Rectal smooth muscle tissue (tissue), 1 donor: Measurements from ENCODE around the gene GABRA4.

Experiments used
- H3K27ac ChIP-seq: one replicate; pipeline ENCODE4 v1.7.0; 2013; ENCODE audit warnings: low read depth, low read length, inconsistent platforms
- H3K27me3 ChIP-seq: one replicate; pipeline ENCODE4 v1.7.0; 2013; ENCODE audit warnings: low read length; ENCODE audit not compliant: control insufficient read depth, insufficient read depth
- H3K36me3 ChIP-seq: one replicate; pipeline ENCODE4 v1.7.0; 2013; ENCODE audit warnings: low read length; ENCODE audit not compliant: control insufficient read depth, insufficient read depth
- H3K4me1 ChIP-seq: one replicate; pipeline ENCODE4 v1.7.0; 2013; ENCODE audit warnings: low read length; ENCODE audit not compliant: control insufficient read depth, insufficient read depth
- H3K4me3 ChIP-seq: one replicate; pipeline ENCODE4 v1.7.0; 2013; ENCODE audit warnings: low read length
- H3K9ac ChIP-seq: one replicate; pipeline ENCODE4 v1.7.0; 2013; ENCODE audit warnings: low read length

Gene GABRA4

DNA sequence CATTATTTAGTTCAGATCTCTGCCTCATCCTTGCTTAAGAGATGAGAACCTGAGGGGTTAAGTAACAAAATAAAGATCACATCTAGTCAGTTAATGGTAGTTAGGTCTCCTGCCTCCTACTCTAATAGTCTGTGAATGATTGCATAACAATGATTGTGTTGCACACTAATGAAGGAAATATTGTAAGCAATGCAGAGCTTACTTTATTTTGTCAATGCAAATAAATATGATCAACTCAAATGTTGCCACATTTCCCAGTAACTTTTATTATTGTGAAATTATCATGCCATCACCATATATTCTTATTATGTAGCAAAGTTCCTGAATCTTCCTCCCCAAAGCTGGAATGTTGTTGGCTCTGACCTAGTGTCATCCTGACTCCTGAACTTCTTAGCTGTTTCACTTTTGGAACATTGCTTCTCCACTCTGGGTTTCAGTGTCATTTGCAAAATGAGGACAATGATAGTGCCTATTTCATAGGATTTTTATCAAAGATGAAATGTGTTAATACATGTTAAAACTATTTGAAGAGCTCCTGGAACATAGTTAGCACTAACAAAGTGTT, 17.0 kb upstream of the GABRA4 start:
- Histone ChIP-seq H3K36me3 (no peaks in the 10 kb centered on the region), H3K27ac (no peak overlapping the region), H3K4me3 (no peak overlapping the region), H3K27me3 (no peaks in the 10 kb centered on the region), H3K9ac (no peak overlapping the region), H3K4me1 (no peaks in the 10 kb centered on the region)

DNA sequence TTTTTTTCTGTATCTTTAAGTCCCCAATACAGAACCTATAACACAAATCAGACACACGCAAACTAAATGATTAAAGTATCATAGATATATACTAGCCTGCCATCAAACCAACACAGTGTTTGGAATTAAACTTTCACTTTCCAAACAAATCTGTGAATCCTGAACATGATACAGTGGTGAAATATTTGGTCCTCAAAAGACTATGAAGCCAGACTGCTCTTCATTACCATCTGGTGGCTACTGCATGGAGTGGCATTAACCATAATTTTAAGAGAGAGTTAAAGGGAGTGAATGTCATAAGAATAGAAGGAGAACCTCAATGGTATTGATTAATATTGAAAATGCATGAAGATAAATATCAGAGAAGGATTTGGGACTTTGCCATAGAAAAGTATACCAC, 9.2 kb upstream of the GABRA4 start:
- Histone ChIP-seq H3K36me3 (no peaks in the 10 kb centered on the region), H3K27ac (no peak overlapping the region), H3K4me1 (no peaks in the 10 kb centered on the region), H3K4me3 (no peak overlapping the region), H3K27me3 (no peaks in the 10 kb centered on the region), H3K9ac (no peak overlapping the region)

DNA sequence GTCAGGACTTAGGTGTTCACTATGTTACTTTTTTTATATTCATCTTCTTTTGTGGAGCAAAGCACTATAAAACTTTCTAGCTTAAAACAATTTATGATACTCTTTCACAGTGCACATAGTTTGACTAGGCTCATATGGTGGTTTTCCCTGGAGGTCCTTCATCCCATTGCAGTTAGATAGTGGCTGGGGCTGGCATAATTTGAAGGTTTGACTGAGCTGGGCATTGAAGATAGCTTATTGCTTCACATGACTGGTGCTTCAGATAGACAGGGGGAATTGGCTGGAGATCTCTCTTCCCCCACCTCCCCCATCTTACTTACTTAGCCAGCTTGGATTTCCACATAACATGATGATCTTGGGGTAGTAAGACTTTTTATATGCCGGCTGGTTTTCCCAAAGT, 7.0 kb upstream of the GABRA4 start:
- no peak overlapping the region for H3K9ac ChIP-seq
- no peaks in the 10 kb centered on the region for H3K36me3 ChIP-seq
- no peak overlapping the region for H3K4me3 ChIP-seq
- H3K4me1 ChIP-seq: no peaks in the 10 kb centered on the region
- H3K27me3 ChIP-seq: no peaks in the 10 kb centered on the region
- H3K27ac ChIP-seq: no peak overlapping the region

DNA sequence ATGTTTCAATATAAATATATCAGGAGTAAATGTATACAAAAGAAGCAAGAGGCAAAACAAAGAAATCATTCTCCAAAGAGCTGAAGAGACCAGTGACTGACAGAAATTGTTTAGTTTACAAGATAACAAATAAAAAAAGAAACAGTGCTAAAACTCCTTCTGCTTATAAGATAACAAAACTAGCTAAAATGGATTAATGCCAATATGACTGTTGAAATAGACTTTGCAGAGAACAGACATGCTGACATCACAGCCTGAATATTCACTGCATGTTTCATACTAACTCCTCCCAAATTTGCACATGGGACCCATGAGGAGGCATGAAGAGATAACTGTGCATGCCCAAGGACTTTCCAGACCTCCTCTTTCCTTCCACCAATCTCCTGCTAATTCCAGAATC, 6.2 kb upstream of the GABRA4 start:
- Histone ChIP-seq H3K36me3 (no peaks in the 10 kb centered on the region), H3K4me1 (no peaks in the 10 kb centered on the region), H3K9ac (no peak overlapping the region), H3K4me3 (no peak overlapping the region), H3K27me3 (no peaks in the 10 kb centered on the region), H3K27ac (no peak overlapping the region)

DNA sequence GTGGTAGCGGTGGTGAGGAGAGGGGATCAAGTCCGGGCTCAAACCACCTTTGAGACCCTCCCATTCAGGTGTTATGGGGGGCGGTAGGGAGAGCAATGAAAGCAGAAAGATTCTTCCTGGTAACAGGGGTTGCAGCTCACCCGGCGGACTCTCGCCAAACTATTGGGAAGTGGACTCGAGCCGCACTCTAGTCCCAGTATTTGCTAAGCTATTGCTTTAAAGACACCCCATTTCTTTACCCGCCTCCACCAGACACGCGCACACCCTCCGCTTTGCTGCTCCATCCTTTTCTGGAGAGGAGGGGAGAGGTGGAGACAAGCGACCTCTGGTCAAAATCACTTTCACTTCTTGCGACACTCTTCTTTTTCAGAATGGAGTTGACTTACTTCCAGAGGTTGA, 625 bp upstream of the GABRA4 start:
- H3K4me1 ChIP-seq: no peaks in the 10 kb centered on the region
- H3K27ac ChIP-seq: no peak overlapping the region
- no peak overlapping the region for H3K9ac ChIP-seq
- H3K36me3 ChIP-seq: no peaks in the 10 kb centered on the region
- peak overlapping the region; percentile 44 for H3K4me3 ChIP-seq
- no peaks in the 10 kb centered on the region for H3K27me3 ChIP-seq

DNA sequence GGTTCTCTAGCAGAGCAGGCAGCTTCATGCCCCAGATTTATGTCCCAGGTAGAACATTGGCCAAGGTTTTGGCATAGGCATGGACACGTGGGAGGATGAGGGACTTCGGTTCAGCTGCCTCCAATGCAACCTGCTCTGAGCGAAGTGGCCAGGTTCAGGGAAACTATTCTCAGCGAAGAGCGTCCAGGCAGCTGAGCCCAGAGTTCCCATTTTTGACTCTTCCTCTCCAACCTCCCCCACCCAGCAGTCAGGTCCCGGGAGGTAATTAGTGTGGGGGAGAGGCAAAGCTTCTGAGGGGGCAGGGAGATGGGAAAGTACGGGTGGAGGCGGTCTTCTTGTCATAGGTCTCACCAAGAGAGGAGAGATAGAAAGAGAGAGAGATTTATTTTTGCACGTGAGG, 1.0 kb downstream of the GABRA4 start:
- no peaks in the 10 kb centered on the region for H3K27me3 ChIP-seq
- H3K9ac ChIP-seq: no peak overlapping the region
- H3K27ac ChIP-seq: no peak overlapping the region
- H3K36me3 ChIP-seq: no peaks in the 10 kb centered on the region
- no peak overlapping the region for H3K4me3 ChIP-seq
- no peaks in the 10 kb centered on the region for H3K4me1 ChIP-seq

DNA sequence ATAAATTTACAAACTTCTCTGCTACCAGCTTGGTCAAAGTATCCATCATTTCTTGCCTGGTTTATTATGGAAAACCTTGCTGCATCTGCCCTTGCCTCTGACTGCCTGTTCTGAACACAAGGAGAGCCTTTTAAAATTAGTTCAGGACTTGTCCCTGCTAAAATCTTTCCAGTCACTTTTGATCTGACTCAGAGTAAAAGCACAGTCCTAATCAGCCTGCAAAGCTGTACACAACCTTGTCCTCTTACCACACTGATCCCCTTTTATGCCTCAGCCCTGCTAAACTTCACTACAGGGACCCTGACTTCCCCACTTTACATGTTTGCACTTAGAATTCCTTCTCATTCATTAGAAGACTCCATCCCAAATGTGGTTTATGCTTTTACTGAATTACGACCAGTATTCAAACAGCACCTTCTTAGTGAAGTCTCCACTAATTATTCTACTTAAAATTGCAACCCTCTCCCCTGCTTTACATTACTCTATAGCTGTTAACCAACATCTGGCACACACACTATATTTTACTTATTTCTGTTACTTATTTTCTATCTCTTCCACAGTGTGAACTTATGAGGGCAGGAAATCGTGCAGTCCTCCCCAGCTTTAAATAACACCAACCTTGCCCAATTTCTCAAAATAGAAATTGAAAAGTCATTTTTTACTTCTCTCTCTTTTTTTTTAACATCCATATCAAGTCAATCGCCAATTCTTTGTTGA, 6.3 kb downstream of the GABRA4 start:
- Histone ChIP-seq H3K4me3 (no peak overlapping the region), H3K27ac (no peak overlapping the region), H3K27me3 (no peaks in the 10 kb centered on the region), H3K9ac (no peak overlapping the region), H3K4me1 (no peaks in the 10 kb centered on the region), H3K36me3 (no peaks in the 10 kb centered on the region)

DNA sequence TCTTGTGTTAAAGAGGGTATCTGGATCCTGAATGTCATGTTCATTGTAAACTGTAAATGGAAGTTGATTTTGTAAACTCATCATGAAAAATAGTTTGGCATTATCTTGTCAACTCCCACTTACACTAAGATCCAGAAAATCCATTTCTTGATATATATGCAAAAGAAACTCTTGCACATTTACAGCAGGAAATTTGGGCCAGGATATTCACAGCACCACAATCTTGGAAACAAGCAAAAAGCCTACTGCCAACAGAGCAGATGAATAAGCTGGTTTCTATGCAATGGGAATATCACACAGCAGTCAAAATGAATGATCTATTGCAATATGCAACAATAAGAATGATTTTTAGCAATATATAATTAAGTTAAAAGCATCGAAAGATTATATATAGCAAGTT, 8.6 kb downstream of the GABRA4 start:
- H3K27me3 ChIP-seq: no peaks in the 10 kb centered on the region
- H3K4me3 ChIP-seq: no peak overlapping the region
- no peak overlapping the region for H3K9ac ChIP-seq
- H3K27ac ChIP-seq: no peak overlapping the region
- H3K36me3 ChIP-seq: no peaks in the 10 kb centered on the region
- no peaks in the 10 kb centered on the region for H3K4me1 ChIP-seq

DNA sequence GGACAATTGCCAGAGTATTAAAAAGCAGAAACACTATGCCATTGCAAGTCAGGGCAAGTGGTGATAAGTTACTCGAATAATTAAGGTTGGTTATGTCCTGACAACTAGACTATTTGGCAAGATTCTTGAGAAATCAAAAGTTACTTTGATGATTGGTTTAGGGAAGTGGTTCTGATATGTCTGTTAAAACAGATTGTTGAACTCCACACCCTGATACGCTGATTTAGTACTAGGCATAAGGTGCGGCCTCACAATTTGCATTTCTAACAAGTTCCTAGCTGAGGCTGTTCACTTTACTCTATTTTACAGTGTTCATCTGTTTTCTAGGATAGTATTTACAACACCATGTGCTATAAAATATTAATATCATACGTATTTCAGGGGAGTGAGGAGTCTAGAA, 12.5 kb downstream of the GABRA4 start:
- no peak overlapping the region for H3K27ac ChIP-seq
- no peak overlapping the region for H3K4me3 ChIP-seq
- H3K36me3 ChIP-seq: no peaks in the 10 kb centered on the region
- no peaks in the 10 kb centered on the region for H3K27me3 ChIP-seq
- H3K4me1 ChIP-seq: no peaks in the 10 kb centered on the region
- H3K9ac ChIP-seq: no peak overlapping the region

DNA sequence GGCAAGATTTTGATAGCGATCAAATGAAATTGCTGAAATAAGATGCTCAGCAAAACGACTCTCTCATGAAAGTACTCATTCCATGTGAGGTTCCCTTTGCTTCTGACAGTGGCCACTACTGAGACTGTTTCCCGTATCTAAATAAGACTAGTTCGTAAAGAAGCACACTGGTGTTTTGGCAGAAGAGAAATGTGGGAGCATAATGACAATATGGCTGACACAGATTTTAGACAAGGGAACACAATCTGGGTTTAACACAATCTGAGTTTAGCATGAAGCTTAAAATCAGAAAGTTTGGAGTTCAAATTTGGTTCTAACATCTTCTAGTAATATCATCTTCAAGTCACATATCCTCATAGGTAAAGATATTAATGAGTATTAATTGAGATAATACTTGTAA, 13.7 kb downstream of the GABRA4 start:
- H3K36me3 ChIP-seq: no peaks in the 10 kb centered on the region
- no peak overlapping the region for H3K4me3 ChIP-seq
- H3K4me1 ChIP-seq: no peaks in the 10 kb centered on the region
- no peak overlapping the region for H3K9ac ChIP-seq
- H3K27me3 ChIP-seq: no peaks in the 10 kb centered on the region
- no peak overlapping the region for H3K27ac ChIP-seq

DNA sequence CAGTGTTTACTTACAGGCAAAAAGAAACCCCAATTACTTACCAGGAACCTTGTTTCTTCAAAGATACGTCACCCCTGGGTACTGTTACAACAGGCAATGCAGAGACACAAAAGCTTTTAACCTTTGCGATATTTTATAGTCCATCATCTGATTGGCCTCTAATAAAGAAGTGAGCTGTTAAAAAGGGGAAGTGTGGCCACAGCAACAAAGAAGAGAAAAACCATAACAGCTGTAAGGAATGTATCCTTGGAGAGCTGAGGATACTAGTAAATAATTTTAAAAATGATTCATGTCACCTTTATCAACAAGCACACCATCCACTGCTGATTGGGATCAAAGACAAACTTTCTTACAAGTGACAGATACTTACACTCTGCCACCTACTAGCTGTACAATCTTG, 14.1 kb downstream of the GABRA4 start:
- Histone ChIP-seq H3K4me1 (no peaks in the 10 kb centered on the region), H3K9ac (no peak overlapping the region), H3K27ac (no peak overlapping the region), H3K4me3 (no peak overlapping the region), H3K36me3 (no peaks in the 10 kb centered on the region), H3K27me3 (no peaks in the 10 kb centered on the region)

DNA sequence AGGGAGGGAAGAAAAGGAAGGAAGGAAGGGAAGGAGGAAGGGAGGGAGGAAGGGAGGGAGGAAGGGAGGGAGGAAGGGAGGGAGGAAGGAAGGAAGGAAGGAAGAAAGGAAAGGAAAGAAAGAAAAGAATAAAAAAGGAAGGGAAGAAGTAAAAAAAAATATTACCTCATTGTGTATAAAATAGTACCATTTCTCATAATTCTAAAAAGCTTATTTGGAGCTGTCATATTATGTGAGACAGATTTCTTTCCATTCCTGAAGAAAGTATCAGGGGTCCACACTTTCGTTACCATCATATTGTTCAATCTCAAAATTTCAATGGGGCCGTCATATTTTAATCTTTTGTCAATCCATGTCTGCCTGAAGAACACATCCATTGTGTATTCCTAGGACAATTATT, 16.1 kb downstream of the GABRA4 start:
- no peaks in the 10 kb centered on the region for H3K27me3 ChIP-seq
- no peak overlapping the region for H3K27ac ChIP-seq
- no peak overlapping the region for H3K4me3 ChIP-seq
- no peak overlapping the region for H3K9ac ChIP-seq
- no peaks in the 10 kb centered on the region for H3K4me1 ChIP-seq
- no peaks in the 10 kb centered on the region for H3K36me3 ChIP-seq

DNA sequence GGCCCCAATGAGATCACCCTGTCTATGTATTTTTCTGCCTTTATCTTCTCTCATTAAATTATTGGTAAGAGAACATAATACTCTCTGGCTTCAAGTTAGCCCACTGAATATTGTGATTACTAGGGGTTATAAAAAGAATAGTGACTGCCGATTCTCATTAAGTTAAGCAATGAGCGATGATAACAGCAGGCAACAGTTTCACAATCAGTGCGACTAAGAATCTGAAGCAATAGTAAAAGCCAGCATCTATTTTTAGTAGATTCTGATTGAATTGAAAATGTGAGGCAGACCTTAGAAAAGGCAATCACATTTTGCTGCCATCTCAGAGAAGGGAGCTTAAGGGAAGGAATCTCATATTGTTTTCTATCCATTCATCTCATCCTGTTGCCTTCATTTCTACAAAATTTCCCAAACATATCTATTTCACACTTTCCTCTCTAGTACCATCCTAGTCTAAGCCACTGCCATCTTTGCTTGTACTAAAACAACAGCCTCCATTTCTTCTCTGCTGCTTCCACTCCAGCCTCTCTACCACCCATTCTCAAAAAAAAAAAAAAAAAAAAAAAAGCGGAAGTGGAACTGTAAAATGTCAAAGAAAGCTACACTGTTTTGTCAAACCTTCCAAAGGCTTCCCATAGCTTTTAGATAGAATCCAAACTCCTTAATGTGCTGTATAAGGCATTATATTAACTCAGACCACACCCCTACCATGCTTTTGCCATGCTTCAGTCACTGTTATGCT, 17.4 kb downstream of the GABRA4 start:
- Histone ChIP-seq H3K27ac (no peak overlapping the region), H3K27me3 (no peaks in the 10 kb centered on the region), H3K4me3 (no peak overlapping the region), H3K9ac (no peak overlapping the region), H3K36me3 (no peaks in the 10 kb centered on the region), H3K4me1 (no peaks in the 10 kb centered on the region)
